Psoas muscle (tissue), 8 donors: Measurements from ENCODE around the gene LYSMD3. TPM values are rescaled to one million over a fixed set of nuclear protein-coding genes. Genes with fewer than 3 reads are reported as not detected.
A peak's percentile ranks its signal among the peaks of the same experiment; 100 is the strongest.

Experiments
- ATAC-seq, 4 donors: fragments of 200-7000 bp; cut with Tn5 transposase; one replicate each; pipeline ENCODE4 v1.9.1; 2020; ENCODE audit warnings: moderate library complexity in 3 of 4, mild to moderate bottlenecking in 2 of 4
- DNase-seq, 2 donors: peaks; one replicate each; pipeline ENCODE4 v3.0.0-alpha.2; 2020
- H3K27ac ChIP-seq: fragments of 200-600 bp; one replicate; pipeline ENCODE4 v1.8.0; 2022
- H3K27me3 ChIP-seq, 3 donors: fragments of 200-600 bp in 1 of 3; one replicate each; pipeline versions ENCODE4 v1.6.1 to v1.8.0; 2013 to 2022; ENCODE audit warnings: low read length in 2 of 3, mild to moderate bottlenecking in 2 of 3, moderate library complexity in 1 of 3; ENCODE audit not compliant: insufficient read depth in 3 of 3
- H3K36me3 ChIP-seq, 2 donors: fragments of 200-600 bp in 1 of 2; one replicate each; pipeline versions ENCODE4 v1.6.1 to v1.8.0; 2013 to 2022; ENCODE audit warnings: low read depth in 1 of 2, mild to moderate bottlenecking in 1 of 2, moderate library complexity in 1 of 2; ENCODE audit not compliant: insufficient read depth in 1 of 2
- H3K4me1 ChIP-seq: fragments of 200-600 bp; one replicate; pipeline ENCODE4 v1.8.0; 2022
- H3K4me3 ChIP-seq: fragments of 200-600 bp; one replicate; pipeline ENCODE4 v1.8.0; 2022; ENCODE audit warnings: mild to moderate bottlenecking
- H3K9me3 ChIP-seq: fragments of 200-600 bp; one replicate; pipeline ENCODE4 v1.8.0; 2022
- CTCF ChIP-seq: fragments of 200-600 bp; IDR thresholded peaks from one replicate; pipeline ENCODE4 v1.8.0; 2022; ENCODE audit warnings: antibody characterized with exemption
- WGBS, 3 donors: extraction: QIAGEN DNeasy Blood & Tissue Kit; methylation state at CpG; one replicate each; pipeline versions ENCODE4 v1.1.6 to v1.1.7; 2013; 5-methylcytosine and 5-hydroxymethylcytosine counted together
- intact Hi-C, 2 donors: fragments of 100-400 bp; cut with DNase I; formaldehyde crosslinking; loops; one replicate each; pipeline versions ENCODE4 v1.11.0 to v1.14.2; 2022
- polyA plus RNA-seq, 3 donors: library from polyadenylated mRNA; stranded (reverse); fragments of 200-250 nt; gene quantifications; one replicate each; pipeline ENCODE4 v1.2.3, GENCODE V29; 2013
- total RNA-seq, 4 donors: library from RNA; stranded (reverse); fragmentation: NEBNext Ultra II Directional in 2 of 4; extraction: Animal tissue kit (Norgen Biotek cat#: 25700) in 2 of 4; gene quantifications; one replicate each; pipeline versions ENCODE4 v1.2.1 to v1.2.4, GENCODE V29; 2021 to 2023
- donor health status: healthy with polysubstance abuse.
- donor health status: DM: no; HTN: no; CAD: no; lungs with moderate emphysema.
- donor health status: Bipolar disorder and iron deficiency.
- donor health status: healthy.
- donor health status: DM: yes; HTN: yes; CAD: no.
- donor health status: DM: no; HTN: no; CAD: no.
- donor health status: DM: no; HTN: no; CAD: no.
- donor health status: DM: yes; HTN: yes; CAD: no.

Gene LYSMD3
- total and polyA plus RNA-seq, 7 donors, result 8.9 to 21.3 (median 14.1) TPM

GRCh38 chr5:90533794-90534193, 4.4 kb upstream of the LYSMD3 start:
- 59 to 71% (median 71%) methylated on average over 3 of the region's 3 CpGs for whole genome bisulfite sequencing, 3 donors
- DNase-seq (no peak), ATAC-seq (no peak)
- H3K36me3 ChIP-seq, result no peaks in the 10 kb centered on the region
- H3K4me3 ChIP-seq, result no peak overlapping the region
- intact Hi-C loops, result no loop called here
- no peak overlapping the region for H3K27ac ChIP-seq
- no peaks in the 10 kb centered on the region for H3K9me3 ChIP-seq
- H3K27me3 ChIP-seq, result peaks cover 0 to 7% (median 0%) of the 10 kb centered on the region in 3 donors
- no peak for TF ChIP-seq CTCF
- H3K4me1 ChIP-seq, result peaks cover 11% of the 10 kb centered on the region

- intact Hi-C loops, result loop anchor here (2.0 kb wide), 1 partner anchor 90 kb away; no protein-coding TSS in a partner anchor
- Histone ChIP-seq H3K27ac (no peak overlapping the region), H3K27me3 (peaks cover 0 to 7% (median 0%) of the 10 kb centered on the region in 3 donors), H3K9me3 (no peaks in the 10 kb centered on the region), H3K36me3 (peaks cover 0 to 3% of the 10 kb centered on the region in 2 donors), H3K4me3 (peak overlapping the region; percentile 82), H3K4me1 (peaks cover 25% of the 10 kb centered on the region)
- DNase-seq (no peak), ATAC-seq (no peak)
- TF ChIP-seq CTCF, result no peak
- WGBS, 3 donors, result 47 to 53% (median 49%) methylated on average over 9 of the region's 9 CpGs
Observed at GRCh38 chr5:90530736-90531487, 1.5 kb upstream of the LYSMD3 start.

DNA sequence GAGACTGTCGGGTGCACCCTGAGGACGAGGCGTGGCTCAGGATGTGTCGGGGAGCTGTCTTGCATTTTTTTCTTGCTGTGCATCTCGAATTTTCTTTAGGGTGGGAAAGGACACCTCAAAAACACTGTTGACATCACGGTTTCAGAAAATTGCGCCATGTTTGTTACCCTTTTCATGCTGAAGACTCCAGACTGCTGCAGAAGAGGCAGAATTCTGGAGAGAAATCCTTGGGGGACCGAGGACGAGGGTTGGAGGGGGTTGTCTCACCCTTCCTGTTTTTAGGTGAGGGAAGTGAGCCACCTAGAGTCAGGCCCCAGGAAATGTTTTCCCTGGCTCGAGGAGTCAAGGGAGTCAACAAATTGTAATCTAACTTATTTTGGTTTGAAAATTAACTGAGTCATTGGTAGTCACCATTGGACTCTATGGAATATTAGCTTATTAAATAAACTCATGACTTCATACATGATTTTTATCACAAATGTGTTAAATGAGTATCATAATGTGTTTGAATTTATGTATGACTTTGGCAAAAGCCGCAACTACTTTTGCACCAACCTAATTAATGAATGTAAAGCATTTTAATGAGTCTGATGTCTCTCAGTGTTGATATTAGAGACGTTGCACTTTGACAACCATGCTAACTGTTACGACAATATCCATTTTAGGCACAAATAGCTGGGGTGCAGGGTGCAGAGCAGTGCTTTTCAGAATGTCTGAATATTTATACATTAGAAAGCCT, 724 bp upstream of the LYSMD3 start:
- H3K27ac ChIP-seq, result peak overlapping the region; percentile 88
- H3K36me3 ChIP-seq, result peaks cover 0 to 5% of the 10 kb centered on the region in 2 donors
- DNase-seq (peak; percentile 46 to 69), ATAC-seq (peak; percentile 74 to 84 (median 78))
- intact Hi-C loops, result loop anchor here (2.0 to 5.0 kb wide), 3 partner anchors 53 to 89 kb away; partner anchors contain the start of genes MBLAC2 (in 1 of the 2) and POLR3G (in 1 of the 2)
- H3K27me3 ChIP-seq, result peaks cover 0 to 2% (median 0%) of the 10 kb centered on the region in 3 donors
- TF ChIP-seq CTCF, result peak; percentile 69
- H3K4me1 ChIP-seq, result peaks cover 25% of the 10 kb centered on the region
- H3K9me3 ChIP-seq, result no peaks in the 10 kb centered on the region
- WGBS, 3 donors, result 4 to 6% (median 6%) methylated on average over 13 of the region's 13 CpGs
- H3K4me3 ChIP-seq, result peak overlapping the region; percentile 82

DNA sequence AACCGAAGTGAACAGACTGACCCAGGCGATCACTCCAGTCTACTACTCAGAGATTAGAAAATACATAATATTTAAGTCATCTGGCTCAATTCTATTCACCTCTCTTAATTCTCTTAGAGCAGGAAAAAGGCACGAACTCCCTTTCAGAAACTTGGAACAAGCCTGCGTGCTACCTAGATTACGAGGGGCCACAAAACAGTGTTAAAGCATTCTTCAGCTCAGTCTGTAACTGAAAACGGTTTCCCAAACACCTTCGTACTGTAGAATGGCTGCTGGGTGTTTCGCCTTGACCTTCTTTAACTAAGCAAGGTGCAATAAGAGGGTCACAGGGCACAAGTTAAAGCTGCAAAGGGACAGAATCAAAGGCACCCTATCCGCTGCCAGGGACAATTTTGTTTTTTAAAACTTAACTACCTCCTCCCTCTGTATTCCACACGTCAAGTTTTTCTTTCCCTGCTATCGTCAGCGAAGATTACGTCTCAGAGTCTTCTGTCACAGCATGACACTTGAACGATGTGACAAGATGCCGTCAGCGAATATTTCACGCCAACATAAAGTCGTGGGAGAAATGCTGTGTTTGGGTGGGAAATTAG, 687 bp downstream of the LYSMD3 start:
- no peaks in the 10 kb centered on the region for H3K27me3 ChIP-seq
- intact Hi-C loops, result loop anchor here (2.0 to 5.0 kb wide), 2 partner anchors 51 to 54 kb away; partner anchors contain the start of genes MBLAC2 (in 1 of the 2) and POLR3G (in 1 of the 2)
- H3K4me3 ChIP-seq, result peak overlapping the region; percentile 82
- peak in 2 of 4 donors; percentile 7 to 13 for ATAC-seq
- H3K27ac ChIP-seq, result peak overlapping the region; percentile 88
- TF ChIP-seq CTCF, result no peak
- H3K4me1 ChIP-seq, result peaks cover 25% of the 10 kb centered on the region
- 1 to 2% (median 2%) methylated on average over 18 of the region's 18 CpGs for WGBS, 3 donors
- H3K9me3 ChIP-seq, result no peaks in the 10 kb centered on the region
- peaks cover 0 to 19% of the 10 kb centered on the region in 2 donors for H3K36me3 ChIP-seq
- DNase-seq, result no peak
